Astrocyte of the cerebellum (primary cell): ENCODE measurements around the gene NUP43.
"Not testable (repeated sequence)": the region's sequence is repeated elsewhere in the genome, so short reads cannot be mapped to it uniquely, and the experiment has no call there.

Experiments
- DNase-seq: peaks from one replicate; pipeline ENCODE4 v3.0.0-alpha.2; 2011; ENCODE audit warnings: low read depth
- H3K4me3 ChIP-seq: 2 replicates; pipeline ENCODE4 v1.5.1; 2011; ENCODE audit warnings: mild to moderate bottlenecking, low read depth, low read length, moderate library complexity
- in situ Hi-C: cut with HindIII; loops from 2 replicates; pipeline ENCODE4 v1.10.0; 2017; ENCODE audit warnings: low sequenced_read_pairs
- TF ChIP-seq, protein P1 (sequence below): IDR thresholded peaks from 2 replicates; pipeline ENCODE4 v1.5.1; 2012; ENCODE audit warnings: low read length, low read depth, moderate library complexity, mild to moderate bottlenecking; ENCODE audit errors: missing control alignments

NUP43 gene

DNA sequence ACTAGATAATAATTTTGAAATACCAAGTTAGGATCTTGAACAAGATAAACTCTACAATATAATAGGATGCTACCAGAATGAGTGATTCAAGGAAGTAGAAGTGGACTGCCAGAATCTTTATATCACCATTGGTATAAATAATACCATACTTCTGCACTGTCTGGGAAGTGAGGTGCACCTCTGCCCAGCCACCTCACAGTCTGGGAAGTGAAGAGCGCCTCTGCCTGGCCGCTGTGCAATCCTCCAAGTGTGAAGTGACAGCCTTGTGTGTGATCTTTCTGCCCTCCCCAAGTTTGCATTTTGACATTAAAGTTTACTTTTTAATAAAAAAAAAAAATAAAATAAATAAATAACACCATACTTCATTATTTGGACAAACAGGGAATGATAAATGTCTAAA lies 47.2 kb downstream of the NUP43 start:
- in situ Hi-C loops = no loop called here
- H3K4me3 ChIP-seq = no peak overlapping the region
- TF ChIP-seq, protein P1, sequence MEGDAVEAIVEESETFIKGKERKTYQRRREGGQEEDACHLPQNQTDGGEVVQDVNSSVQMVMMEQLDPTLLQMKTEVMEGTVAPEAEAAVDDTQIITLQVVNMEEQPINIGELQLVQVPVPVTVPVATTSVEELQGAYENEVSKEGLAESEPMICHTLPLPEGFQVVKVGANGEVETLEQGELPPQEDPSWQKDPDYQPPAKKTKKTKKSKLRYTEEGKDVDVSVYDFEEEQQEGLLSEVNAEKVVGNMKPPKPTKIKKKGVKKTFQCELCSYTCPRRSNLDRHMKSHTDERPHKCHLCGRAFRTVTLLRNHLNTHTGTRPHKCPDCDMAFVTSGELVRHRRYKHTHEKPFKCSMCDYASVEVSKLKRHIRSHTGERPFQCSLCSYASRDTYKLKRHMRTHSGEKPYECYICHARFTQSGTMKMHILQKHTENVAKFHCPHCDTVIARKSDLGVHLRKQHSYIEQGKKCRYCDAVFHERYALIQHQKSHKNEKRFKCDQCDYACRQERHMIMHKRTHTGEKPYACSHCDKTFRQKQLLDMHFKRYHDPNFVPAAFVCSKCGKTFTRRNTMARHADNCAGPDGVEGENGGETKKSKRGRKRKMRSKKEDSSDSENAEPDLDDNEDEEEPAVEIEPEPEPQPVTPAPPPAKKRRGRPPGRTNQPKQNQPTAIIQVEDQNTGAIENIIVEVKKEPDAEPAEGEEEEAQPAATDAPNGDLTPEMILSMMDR = no peak
- no peak for DNase-seq

DNA sequence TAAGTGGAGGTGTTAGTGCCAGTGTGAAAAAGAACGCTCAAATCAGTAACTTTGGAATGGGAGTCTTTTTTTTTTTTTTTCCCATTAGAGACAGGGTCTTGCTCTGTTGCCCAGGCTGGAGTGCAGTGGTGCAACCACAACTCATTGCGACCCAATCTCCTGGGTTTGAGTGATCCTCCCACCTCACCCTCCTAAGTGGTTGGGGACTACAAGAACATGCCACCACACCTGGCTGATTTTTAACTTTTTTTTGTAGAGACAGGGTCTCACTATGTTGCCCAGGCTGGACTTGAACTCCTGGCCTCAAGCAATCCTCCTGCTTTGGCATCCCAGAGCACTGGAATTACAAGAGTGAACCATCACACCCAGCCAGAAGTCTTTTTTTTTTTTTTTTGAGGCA lies 48.2 kb downstream of the NUP43 start:
- TF ChIP-seq, protein P1 = no peak
- no peak overlapping the region for H3K4me3 ChIP-seq
- in situ Hi-C loops = no loop called here
- no peak for DNase-seq

DNA sequence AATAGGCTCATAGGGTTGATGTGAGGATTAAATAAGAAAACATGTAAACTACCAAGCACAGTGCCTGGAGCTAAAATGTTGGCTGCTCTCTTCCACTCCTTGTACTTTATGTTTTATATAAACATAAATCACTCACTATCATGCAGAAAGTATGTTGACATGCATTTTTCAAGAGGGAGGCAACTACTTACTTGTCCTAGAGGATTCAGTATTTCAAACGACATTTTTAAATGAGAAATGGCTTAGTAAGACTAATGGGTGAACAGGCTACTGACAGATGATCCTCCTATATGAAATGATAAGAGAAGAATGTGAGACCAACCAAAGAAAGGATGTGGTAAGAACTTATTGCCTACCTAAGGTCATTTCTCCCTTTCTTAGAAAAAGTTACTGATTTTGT lies 49.4 kb downstream of the NUP43 start:
- no peak for DNase-seq
- TF ChIP-seq, protein P1 = no peak
- no peak overlapping the region for H3K4me3 ChIP-seq
- in situ Hi-C loops = no loop called here

DNA sequence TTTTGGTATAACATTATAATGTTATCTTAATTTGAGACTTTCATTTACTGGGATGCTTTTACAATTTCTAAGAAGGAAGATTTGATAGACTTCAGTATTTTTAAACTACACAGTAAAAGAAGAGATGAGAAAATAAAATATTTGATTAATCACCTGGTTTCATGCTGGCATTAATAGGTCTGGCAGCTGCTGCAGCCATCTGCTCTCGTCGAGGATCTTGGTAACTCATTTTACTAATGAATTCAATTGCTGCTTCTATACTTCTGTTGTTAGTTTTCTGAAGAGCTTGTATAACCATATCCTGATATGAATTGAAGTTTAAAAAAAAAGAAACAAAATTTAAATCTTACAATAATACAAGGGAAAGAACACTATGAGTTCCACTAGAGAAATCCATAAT lies 51.4 kb downstream of the NUP43 start:
- DNase-seq = no peak

DNA sequence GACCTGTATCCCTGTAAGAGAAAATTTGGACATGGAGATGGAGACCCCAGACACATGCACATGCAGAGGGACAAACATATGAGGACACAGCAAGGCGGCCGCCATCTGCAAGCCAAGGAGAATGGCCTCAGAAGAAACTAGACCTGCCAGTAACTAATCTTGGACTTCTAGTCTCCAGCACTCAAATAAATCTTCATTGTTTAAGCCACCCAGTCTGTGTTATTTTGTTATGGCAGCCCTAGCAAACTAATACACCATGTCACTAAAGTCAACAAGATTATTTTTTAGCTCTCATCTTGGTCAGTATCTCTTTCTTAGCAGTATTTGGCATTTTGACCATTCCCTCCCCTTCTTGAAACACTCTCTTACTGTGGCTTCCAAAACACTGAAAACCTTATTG lies 55.1 kb downstream of the NUP43 start:
- TF ChIP-seq, protein P1 = no peak
- DNase-seq = no peak
- in situ Hi-C loops = no loop called here
- H3K4me3 ChIP-seq = no peak overlapping the region

More for the DNA sequence above, 51.4 kb downstream of the NUP43 start:
- no peak overlapping the region for H3K4me3 ChIP-seq
- TF ChIP-seq, protein P1 = no peak
- in situ Hi-C loops = no loop called here

DNA sequence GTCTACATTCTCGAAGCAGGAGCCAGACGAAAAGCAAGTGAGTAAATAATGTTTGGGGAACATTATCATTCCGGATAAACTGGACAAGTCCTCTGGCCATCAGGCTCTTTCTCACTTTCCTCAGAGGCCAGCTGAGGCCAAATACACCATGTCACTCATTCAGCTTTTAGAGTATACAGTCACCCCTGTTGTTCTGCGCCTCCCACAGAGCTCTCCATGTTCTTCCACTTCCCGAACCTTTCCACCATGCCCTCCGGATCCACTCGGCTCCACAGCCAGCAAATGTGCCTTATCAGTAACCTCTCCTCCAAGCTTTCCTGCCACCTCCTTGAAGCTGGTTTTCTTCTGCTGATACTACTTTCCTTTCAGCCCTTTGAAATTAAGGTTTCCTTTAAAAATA lies 60.1 kb downstream of the NUP43 start:
- TF ChIP-seq, protein P1 = no peak
- H3K4me3 ChIP-seq = no peak overlapping the region
- DNase-seq = no peak
- in situ Hi-C loops = no loop called here

DNA sequence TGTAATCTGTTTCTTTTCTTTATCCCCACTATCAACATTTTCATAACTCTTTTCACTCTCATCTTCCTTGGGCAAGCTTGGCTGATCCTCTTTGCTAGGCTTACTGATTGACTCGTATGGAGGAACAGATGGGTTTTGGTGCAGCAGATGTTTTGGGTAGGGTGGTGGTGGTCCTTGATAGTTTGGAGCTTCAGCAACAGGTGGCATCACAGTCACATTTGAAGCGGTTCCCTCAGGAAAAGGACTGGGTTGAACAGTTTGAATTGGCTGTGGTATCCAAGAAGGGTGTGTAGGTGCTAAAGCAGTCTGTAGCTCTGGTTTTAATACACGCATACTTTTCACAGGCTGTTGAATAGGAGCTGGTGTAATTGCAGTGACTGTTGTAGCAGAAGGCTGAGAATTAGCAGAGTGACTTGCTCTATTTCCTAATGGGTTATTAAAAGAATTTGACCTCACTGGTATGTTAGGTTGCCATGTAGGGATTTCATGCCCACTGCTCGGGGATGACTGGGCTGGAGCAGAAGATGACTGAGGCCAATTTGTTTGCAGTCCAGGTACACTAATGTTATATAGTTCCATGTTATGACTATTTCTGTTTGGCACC lies 63.0 kb downstream of the NUP43 start:
- in situ Hi-C loops = no loop called here
- TF ChIP-seq, protein P1 = no peak
- no peak overlapping the region for H3K4me3 ChIP-seq
- DNase-seq = no peak

DNA sequence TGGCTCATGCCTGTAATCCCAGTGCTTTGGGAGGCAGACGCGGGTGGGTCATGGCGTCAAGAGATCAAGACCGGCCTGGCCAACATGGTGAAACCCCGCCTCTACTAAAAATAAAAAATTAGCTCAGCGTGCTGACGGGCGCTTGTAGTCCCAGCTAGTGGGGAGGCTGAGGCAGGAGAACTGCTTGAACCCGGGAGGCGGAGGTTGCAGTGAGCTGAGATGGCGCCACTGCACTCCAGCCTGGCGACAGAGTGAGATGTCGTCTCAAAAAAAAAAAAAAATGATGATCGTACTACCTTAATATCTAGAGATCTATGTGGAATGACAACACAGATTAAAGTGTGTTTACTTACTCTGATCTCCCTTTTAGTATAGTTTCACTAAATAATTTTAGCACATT lies 64.5 kb downstream of the NUP43 start:
- in situ Hi-C loops, H3K4me3 ChIP-seq: not testable (repeated sequence)

More for the DNA sequence above, 64.5 kb downstream of the NUP43 start:
- DNase-seq = not testable (repeated sequence)
